Epidermal melanocyte (primary cell): ENCODE results near the gene LRRC4C.

Source experiments
- DNase-seq: peaks from one replicate; pipeline ENCODE4 v3.0.0; 2011; ENCODE audit warnings: low spot score; ENCODE audit not compliant: insufficient read length

Gene LRRC4C

GRCh38 chr11:41119484-41119883 lies 340.0 kb downstream of the LRRC4C start:
- DNase-seq, result no peak

DNA sequence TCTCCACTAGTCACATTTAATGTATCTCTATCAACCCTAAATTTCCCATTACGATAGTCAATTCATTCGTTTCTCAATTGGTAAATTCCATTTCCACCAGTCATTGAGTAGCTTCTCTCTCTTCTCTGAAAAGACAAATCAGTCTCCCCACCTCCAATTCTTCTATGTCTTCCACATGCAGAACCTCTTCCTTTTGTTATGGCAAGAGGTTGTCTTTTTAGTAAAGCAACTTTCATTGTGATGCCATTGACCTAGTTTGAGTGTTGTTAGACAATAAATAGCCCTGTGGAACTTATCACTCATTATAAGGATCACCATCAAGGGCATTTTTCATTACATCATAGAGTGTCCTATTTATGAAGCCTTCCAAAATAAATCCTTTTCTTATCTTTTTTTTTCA lies 340.9 kb downstream of the LRRC4C start:
- no peak for DNase-seq

DNA sequence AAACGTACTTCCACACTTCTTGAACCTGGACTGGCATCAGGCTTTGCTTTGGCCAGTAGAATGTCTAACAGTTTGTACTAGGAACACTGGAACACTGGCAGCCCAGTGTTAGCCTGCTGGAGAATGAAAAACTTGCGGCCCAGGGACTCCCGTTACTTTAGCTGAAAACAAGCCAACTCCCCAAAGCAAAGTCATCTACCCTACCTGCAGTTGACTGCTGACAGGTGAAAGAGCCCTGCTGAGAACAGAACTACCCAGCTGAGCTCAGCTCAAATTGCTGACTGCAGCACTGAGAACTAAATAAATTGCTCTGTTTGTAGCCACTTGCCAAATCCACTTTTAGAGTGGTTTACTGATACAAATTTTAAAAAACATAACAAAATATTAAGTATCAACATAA lies 342.5 kb downstream of the LRRC4C start:
- no peak for DNase-seq

DNA sequence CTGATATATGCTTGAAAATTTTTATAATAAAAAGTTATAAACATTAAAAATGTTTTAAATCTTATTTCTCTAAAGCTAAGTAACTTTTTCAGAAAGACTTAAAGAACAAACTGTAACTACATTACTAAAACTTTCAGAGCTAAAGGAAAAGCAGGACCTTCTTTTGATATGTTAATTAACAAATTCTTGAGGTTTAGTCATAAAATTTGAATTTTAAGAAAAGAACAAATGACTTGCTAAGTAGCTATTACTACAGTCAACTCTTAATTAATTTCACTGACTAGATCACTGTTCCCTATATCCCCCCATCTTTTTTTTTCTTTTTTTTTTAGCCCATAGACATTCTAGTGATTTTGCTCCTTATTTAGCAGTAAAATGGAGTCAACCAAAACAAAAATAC lies 344.4 kb downstream of the LRRC4C start:
- DNase-seq, result no peak

DNA sequence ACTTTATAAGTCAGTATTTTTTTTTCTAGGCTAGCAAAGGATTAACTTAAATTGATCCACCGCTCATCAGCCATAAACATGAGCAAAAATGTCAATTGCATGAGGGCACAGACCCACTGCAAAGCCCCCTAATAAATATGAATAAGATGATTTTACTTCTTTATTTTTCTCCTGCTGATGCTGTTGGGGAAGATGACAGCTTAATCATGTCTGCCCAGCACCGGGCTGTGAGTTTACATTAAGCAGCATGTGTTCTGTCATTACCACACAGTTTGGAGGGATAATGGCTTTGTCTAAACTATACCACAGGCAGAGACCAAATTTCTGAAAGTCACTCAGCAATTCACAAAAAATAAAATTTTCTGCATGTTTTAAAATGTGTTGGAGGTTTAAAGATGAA lies 346.3 kb downstream of the LRRC4C start:
- DNase-seq, result no peak

GRCh38 chr11:41110527-41110926 lies 348.9 kb downstream of the LRRC4C start:
- DNase-seq, result no peak

GRCh38 chr11:41102471-41102870 lies 357.0 kb downstream of the LRRC4C start:
- DNase-seq, result no peak

GRCh38 chr11:41099654-41100053 lies 359.8 kb downstream of the LRRC4C start:
- DNase-seq, result no peak

DNA sequence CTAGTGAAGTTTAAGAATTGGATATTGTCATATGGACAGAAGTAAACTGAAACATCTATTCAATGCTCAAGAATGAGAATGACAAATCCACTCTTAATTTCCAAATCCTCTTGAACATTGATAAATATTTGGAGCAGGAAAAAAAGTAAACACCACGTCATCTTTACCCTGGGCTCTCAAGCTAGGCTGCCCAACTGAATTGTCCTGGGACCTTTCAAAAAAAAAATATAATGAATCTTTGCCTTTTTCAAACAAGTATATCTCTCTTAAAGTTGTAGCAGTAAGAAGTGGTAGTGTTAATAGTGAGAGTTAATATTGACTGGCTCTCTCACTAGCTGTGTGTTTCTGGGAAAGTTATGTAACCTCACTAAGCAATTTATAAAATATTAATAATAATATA lies 374.3 kb downstream of the LRRC4C start:
- DNase-seq, result no peak

GRCh38 chr11:41081756-41082285 lies 377.6 kb downstream of the LRRC4C start:
- no peak for DNase-seq

GRCh38 chr11:41074318-41074717 lies 385.1 kb downstream of the LRRC4C start:
- no peak for DNase-seq

GRCh38 chr11:41065432-41065831 lies 394.0 kb downstream of the LRRC4C start:
- no peak for DNase-seq

DNA sequence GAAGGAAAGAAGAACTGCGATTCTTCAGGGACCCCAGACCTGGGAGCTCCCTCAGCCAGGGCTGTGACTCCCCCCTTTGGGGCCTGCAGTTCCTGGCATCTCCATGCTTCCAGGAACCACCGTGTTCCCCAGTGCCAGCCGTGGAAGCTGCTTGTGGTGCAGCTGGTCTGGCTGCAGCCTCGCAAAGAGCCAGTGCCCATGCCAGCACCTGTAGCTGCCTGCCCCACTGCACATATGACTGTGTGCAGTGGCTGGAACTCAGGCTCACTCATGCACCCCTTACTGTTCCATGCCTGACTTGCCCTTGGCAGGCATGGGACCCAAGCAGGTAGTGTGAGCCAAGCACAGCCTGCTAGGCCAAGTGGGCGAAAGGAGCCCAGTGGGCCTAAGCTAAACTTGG lies 401.3 kb downstream of the LRRC4C start:
- no peak for DNase-seq

DNA sequence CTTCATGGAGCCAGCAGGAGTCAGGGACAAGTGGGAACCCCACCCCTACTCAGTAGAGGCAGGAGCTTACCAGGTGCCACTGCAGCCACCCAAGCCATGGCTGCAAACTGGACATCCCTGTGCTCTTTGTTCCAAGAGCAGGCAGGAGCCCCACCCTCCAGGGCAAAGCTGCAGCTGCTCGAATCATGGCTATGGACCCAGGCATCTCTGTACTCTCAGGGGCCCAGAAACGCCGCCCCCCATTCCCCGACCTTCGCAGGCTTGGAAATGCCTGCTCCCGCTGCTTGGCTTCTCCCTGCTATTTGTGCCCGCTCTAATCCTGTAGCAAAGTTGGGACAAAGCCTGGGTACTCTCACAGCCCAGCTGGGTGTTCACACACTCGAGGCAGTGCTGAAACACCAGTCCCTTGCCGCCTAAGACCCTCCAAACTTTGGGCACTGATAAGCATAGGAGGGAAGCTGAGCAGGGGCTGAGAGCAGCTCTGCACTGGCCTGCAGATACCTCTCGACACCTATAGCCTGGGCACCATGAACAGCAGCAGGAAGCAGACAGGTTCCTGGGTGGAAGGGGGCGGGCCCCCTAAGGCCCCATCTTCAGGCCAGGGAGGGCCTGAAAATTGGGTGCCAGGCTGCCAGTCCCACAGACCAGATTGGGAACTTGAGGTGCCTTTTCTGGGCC lies 402.4 kb downstream of the LRRC4C start:
- no peak for DNase-seq

DNA sequence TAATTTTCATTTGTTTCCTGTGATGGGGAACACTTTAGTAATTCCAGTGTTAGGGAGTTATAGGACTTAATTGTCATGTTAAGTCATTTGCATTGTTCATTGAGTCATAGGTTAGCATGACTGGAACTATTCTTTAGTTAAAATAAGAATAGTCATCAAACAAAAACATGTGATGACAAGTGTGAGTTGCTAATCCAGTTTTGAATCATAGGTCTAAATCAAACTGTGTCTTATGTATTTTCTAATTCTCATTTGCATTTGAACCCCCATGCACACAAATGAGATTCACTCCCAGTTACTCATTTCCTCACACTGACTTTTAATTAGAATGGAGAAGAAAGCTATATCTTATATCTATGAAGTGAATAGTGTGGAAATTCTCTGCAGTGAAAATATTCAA lies 405.6 kb downstream of the LRRC4C start:
- no peak for DNase-seq

DNA sequence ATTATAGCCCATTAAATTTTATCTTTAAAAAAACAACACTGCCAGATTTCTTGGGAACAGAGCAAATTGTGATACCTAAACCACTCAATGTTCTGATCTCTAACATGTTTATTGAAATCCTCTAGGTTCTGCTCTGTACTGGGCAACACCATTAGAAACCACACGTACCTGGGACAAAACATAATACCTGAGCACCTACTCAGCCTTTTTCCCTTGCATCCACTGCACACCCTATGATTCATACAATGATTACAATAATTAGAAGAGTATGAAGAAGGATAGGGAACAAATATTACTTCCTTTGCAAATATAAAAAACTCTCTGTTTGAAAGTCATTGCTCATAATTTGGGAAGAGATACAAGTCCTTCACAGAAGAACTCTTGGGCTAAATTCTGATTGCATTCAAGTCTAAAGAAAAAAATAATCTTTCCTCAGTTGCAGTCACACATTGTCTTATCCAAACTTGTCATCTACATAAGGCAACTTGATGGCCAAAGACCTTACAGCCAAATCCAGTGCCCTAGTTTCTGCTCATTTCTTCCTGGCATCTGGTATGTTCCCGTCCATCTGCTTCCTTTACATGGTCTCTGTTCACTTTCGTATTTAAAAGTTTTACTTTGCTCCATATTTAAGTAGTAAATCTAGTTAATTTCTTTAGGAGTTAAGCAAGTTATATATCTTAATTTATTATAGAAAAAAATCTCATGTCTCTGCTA lies 407.4 kb downstream of the LRRC4C start:
- no peak for DNase-seq

DNA sequence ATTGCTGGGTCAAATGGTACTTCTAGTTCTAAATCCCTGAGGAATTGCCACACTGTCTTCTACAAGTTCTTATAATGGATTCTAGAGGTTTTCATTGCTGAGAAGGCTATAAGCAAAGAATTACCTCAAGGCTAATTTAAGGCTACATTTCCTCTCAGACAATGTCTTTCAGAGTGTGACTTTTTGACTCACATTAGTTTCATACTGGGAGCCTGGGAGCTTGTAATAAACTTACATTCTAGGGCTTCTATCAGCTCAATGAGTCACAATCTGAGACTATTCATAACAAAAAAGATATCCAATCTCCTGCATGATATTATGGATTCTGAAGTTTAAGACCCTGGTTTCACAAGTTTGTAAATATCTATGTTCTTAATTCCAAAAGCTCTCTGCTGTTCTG lies 408.7 kb downstream of the LRRC4C start:
- DNase-seq, result no peak

- no peak for DNase-seq
Observed at GRCh38 chr11:41047229-41047628, 412.2 kb downstream of the LRRC4C start.

- DNase-seq, result no peak
Observed at GRCh38 chr11:41045266-41045665, 414.2 kb downstream of the LRRC4C start.

GRCh38 chr11:41044747-41045146 lies 414.7 kb downstream of the LRRC4C start:
- DNase-seq, result no peak

GRCh38 chr11:41042688-41043087 lies 416.8 kb downstream of the LRRC4C start:
- DNase-seq, result no peak

DNA sequence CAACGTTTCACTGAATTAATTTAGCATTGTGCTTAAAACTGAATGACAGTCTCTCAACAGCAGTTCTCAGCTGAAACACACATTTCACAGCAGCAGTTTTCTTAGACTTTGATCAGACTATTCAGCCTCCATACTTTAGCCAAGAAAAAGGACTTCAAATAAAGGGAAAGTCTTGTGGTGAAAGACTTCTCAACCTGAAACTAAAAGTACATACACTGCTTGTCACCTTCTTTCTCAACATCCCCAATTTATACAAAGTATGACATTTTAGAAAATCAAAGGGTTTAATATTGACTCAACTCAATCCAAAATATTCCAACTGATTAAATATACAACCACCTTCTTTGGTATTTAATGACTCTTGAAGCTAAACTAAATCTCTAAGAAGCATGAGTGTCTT lies 419.0 kb downstream of the LRRC4C start:
- no peak for DNase-seq

- no peak for DNase-seq
Observed at GRCh38 chr11:41039592-41039991, 419.9 kb downstream of the LRRC4C start.
